Effector memory CD8-positive, alpha-beta T cell (primary cell): ENCODE results near the gene NFAT5.
A peak's percentile ranks its signal among the peaks of the same experiment; 100 is the strongest.
"Not testable (repeated sequence)": the region's sequence is repeated elsewhere in the genome, so short reads cannot be mapped to it uniquely, and the experiment has no call there.

Source experiments
- ATAC-seq: fragments of 150-1000 bp; cut with Tn5 transposase; replicated peaks from 2 replicates; pipeline ENCODE4 v1.10.0; 2021; ENCODE audit warnings: mild to moderate bottlenecking, moderate library complexity
- DNase-seq, 3 experiments: peaks; one replicate each; pipeline ENCODE4 v3.0.0; 2021
- H3K27ac Mint-ChIP-seq, 2 donors: one replicate each; pipeline ENCODE4 v1.8.0; 2022; ENCODE audit warnings: mild to moderate bottlenecking in 2 of 2, mixed read lengths in 2 of 2, moderate library complexity in 2 of 2
- H3K27me3 Mint-ChIP-seq, 2 donors: one replicate each; pipeline ENCODE4 v1.8.0; 2022; ENCODE audit warnings: mixed read lengths in 2 of 2
- H3K36me3 Mint-ChIP-seq: one replicate; pipeline ENCODE4 v1.8.0; 2022; ENCODE audit warnings: mild to moderate bottlenecking, moderate library complexity, mixed read lengths; ENCODE audit not compliant: insufficient read depth
- H3K4me1 Mint-ChIP-seq, 2 donors: one replicate each; pipeline ENCODE4 v1.8.0; 2022; ENCODE audit warnings: low read depth in 2 of 2, mixed read lengths in 2 of 2
- H3K4me3 Mint-ChIP-seq, 2 donors: one replicate each; pipeline ENCODE4 v1.8.0; 2022; ENCODE audit warnings: mild to moderate bottlenecking in 2 of 2, mixed read lengths in 2 of 2, moderate library complexity in 2 of 2
- H3K9me3 Mint-ChIP-seq, 2 donors: one replicate each; pipeline ENCODE4 v1.8.0; 2022; ENCODE audit warnings: mixed read lengths in 2 of 2

Gene NFAT5

DNA sequence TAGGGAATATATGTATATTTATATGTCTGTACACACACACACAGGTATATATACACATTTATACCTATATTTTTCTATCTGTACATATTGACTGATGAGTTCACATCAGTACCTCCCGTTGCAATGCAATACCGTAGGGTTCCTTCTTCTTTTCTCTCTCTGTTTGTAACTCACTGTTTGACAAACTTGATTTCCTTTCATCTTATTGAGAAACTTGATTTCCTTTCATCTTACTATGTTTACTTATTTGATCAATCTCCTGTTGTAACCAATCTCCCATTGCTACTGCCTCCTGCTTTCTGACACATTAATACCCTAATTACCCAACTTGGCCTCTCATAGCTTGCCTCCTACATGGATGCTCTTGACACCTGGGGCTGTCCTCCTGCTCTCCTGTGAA, 49.8 kb downstream of the NFAT5 start:
- no peak for ATAC-seq
- Mint-ChIP-seq H3K27me3 (no peaks in the 10 kb centered on the region), H3K9me3 (no peaks in the 10 kb centered on the region), H3K4me3 (no peak overlapping the region), H3K27ac (peak overlapping the region; percentile 68 to 77), H3K4me1 (peaks cover 27 to 47% of the 10 kb centered on the region in 2 donors), H3K36me3 (peaks cover 11% of the 10 kb centered on the region)
- DNase-seq: no peak

DNA sequence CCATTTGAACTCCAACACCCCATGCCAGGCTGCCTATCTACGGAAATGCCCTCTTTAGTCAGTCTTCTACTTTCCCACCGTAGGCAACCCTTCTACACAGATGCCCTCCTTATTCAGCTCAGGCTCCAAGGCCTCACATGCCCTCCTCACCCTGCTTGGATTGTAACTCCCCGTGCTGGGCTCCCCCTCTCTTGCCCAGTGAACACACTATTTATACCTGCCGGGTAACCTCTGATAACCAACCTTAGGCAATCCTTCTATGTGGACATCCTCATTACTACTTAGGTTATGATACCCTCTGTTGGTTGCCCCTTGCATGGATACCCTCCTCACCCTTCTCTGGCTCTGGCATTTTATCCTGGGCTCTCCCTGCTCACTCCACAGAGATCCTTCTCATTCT, 50.3 kb downstream of the NFAT5 start:
- peak overlapping the region; percentile 3 to 77 for H3K27ac Mint-ChIP-seq
- peaks cover 25 to 46% of the 10 kb centered on the region in 2 donors for H3K4me1 Mint-ChIP-seq
- no peaks in the 10 kb centered on the region for H3K9me3 Mint-ChIP-seq
- no peak for ATAC-seq
- H3K36me3 Mint-ChIP-seq: peaks cover 12% of the 10 kb centered on the region
- no peaks in the 10 kb centered on the region for H3K27me3 Mint-ChIP-seq
- no peak overlapping the region for H3K4me3 Mint-ChIP-seq
- no peak for DNase-seq

DNA sequence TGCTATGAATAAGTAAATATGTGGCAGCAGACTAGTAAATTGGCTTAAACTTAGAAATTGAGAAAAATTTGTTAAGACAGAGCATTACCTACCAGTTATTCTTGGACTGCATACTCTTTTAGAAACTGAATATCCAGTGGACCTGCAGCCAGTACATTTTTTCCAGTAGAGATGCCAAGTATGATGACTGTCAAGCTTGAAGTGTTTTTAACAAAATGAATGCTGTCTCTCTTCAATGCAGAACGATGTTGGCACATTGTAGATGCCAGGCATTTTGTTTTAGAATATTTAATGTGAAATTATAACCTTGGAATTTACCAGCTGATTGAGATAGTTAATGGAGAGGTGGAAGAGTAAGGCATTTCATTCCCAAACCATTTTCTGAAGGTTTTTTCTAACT, 52.5 kb downstream of the NFAT5 start:
- H3K36me3 Mint-ChIP-seq: peaks cover 19% of the 10 kb centered on the region
- H3K4me1 Mint-ChIP-seq: peaks cover 22 to 46% of the 10 kb centered on the region in 2 donors
- H3K4me3 Mint-ChIP-seq: no peak overlapping the region
- DNase-seq (no peak), ATAC-seq (no peak)
- no peak overlapping the region for H3K27ac Mint-ChIP-seq
- no peaks in the 10 kb centered on the region for H3K27me3 Mint-ChIP-seq
- no peaks in the 10 kb centered on the region for H3K9me3 Mint-ChIP-seq

DNA sequence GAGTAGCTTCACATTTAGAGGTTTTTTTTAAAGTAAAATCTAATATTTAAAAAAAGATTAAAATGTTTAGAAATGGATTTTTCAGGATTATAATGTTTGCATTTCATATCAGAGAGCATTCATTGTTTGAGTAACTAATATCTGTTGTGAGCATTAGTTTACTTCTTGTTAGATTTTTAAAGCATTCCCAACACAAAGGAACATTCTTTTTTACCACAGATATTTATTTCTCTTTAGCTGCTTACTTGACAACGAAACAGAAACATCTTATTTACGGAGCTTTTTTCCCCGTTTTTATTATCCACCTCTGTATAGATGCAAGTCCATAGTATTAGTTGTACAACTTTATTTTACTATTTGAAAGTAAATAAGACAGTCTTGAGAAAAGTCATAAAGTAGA, 53.0 kb downstream of the NFAT5 start:
- Mint-ChIP-seq H3K4me1 (peaks cover 18 to 42% of the 10 kb centered on the region in 2 donors), H3K27ac (no peak overlapping the region), H3K36me3 (peaks cover 19% of the 10 kb centered on the region), H3K27me3 (no peaks in the 10 kb centered on the region), H3K9me3 (no peaks in the 10 kb centered on the region), H3K4me3 (no peak overlapping the region)
- DNase-seq: no peak
- no peak for ATAC-seq

DNA sequence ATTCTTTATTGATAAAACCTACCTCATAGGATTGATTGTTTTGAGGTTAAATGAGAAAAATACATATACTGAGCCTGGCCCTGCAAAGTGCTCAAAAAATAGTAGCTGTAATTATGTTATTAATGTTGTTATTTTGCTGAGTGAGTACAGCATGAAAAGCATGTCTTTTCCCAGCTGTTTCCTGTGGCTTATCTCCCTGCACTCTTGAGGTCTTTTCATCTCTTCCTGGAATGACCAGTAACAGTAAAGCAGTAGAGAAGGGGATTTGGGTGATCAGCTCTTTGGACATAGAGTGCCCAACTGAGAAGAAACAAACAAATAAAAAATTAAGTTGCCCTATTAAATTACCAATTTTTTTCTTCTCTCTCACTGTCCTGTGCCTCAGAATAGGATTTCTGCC, 53.7 kb downstream of the NFAT5 start:
- Mint-ChIP-seq H3K36me3 (peaks cover 20% of the 10 kb centered on the region), H3K27me3 (no peaks in the 10 kb centered on the region), H3K27ac (peak overlapping the region in 1 of 2 donors; percentile 65), H3K4me1 (peaks cover 15 to 37% of the 10 kb centered on the region in 2 donors), H3K9me3 (no peaks in the 10 kb centered on the region), H3K4me3 (no peak overlapping the region)
- DNase-seq (no peak), ATAC-seq (no peak)

DNA sequence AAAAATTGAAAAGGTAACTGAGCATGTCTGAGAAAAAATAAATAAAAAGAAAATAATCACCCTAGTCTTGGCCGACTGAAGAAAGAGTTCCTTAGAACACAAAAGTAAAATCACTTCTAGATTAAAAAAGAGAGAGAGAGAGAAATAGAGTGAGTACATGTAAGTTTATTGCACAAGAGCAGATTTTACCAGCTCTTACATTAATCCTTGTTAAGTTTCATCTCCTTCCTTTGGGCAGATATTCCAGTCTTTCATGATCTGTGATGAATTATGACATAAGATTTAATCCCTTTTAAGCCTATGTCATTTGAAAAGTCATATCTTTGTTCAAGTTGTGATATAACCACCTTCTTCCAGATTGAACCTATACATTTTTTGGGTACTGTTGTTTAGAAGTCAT, 54.8 kb downstream of the NFAT5 start:
- Mint-ChIP-seq H3K27me3 (no peaks in the 10 kb centered on the region), H3K27ac (peak overlapping the region in 1 of 2 donors; percentile 24), H3K9me3 (no peaks in the 10 kb centered on the region), H3K36me3 (peaks cover 27% of the 10 kb centered on the region), H3K4me1 (peaks cover 14 to 36% of the 10 kb centered on the region in 2 donors), H3K4me3 (no peak overlapping the region)
- ATAC-seq (no peak), DNase-seq (no peak)

DNA sequence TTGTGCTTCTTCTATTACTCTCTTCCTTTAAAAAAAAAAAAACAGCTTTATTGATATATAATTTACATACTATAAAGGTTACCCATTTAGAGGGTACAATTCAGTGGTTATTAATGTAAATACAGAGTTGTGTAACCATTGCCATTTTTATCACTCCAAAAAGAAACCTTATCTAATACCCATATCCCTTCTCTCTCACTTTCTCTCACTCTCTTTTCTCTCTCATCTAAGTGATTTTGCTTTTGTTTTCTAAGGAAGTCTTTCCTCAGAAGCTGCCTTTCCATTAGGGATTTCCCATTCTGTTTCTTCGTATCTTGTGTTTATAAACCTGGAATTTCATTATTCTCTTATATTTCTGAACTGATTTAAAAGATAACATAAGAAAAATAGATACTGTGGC, 55.5 kb downstream of the NFAT5 start:
- Mint-ChIP-seq H3K36me3 (peaks cover 25% of the 10 kb centered on the region), H3K27me3 (no peaks in the 10 kb centered on the region), H3K27ac (peak overlapping the region in 1 of 2 donors; percentile 29), H3K4me1 (peaks cover 8 to 29% of the 10 kb centered on the region in 2 donors), H3K4me3 (no peak overlapping the region), H3K9me3 (no peaks in the 10 kb centered on the region)
- no peak for ATAC-seq
- no peak for DNase-seq

DNA sequence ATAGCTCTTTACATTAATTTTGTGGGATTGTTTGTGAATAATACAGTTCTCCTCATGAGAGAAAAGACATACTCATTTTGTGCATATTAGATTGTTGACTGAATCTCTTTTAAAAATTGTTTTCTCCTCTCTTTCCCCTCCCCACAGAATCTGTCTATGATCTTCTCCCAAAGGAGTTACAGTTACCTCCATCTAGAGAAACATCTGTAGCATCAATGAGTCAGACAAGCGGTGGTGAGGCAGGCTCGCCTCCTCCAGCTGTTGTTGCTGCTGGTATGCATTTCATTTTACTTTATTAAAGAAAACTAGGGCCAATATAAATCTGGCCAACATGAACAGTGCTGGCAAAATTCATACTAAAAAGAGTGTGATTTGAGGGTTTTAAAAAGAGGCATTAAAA, 60.5 kb downstream of the NFAT5 start:
- peaks cover 3 to 10% of the 10 kb centered on the region in 2 donors for H3K4me1 Mint-ChIP-seq
- peak overlapping the region in 1 of 2 donors; percentile 78 for H3K27ac Mint-ChIP-seq
- no peak overlapping the region for H3K4me3 Mint-ChIP-seq
- H3K27me3 Mint-ChIP-seq: no peaks in the 10 kb centered on the region
- ATAC-seq: no peak
- H3K9me3 Mint-ChIP-seq: no peaks in the 10 kb centered on the region
- DNase-seq: no peak
- H3K36me3 Mint-ChIP-seq: peaks cover 45% of the 10 kb centered on the region

DNA sequence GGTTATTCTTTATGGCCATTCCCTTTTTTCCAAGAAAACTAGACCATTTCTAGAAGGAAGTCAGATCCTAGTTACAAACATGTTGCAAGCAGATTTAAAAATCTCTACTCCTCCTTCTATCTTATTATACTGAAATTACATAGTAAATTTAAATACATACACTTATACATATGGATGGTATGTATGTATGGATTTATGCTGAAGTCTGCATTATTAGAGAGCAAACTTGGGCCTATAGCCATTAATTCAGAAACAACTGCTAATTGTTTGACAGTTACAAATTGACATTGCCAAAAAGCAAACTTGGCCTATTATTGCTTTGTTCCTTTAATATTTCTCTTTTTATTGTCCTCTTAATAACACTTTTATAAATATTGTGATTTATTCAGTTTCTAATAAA, 67.1 kb downstream of the NFAT5 start:
- peaks cover 0 to 2% of the 10 kb centered on the region in 2 donors for H3K9me3 Mint-ChIP-seq
- no peak overlapping the region for H3K27ac Mint-ChIP-seq
- no peak overlapping the region for H3K4me3 Mint-ChIP-seq
- no peak for ATAC-seq
- no peak for DNase-seq
- H3K36me3 Mint-ChIP-seq: peaks cover 46% of the 10 kb centered on the region
- H3K27me3 Mint-ChIP-seq: no peaks in the 10 kb centered on the region
- no peaks in the 10 kb centered on the region for H3K4me1 Mint-ChIP-seq

DNA sequence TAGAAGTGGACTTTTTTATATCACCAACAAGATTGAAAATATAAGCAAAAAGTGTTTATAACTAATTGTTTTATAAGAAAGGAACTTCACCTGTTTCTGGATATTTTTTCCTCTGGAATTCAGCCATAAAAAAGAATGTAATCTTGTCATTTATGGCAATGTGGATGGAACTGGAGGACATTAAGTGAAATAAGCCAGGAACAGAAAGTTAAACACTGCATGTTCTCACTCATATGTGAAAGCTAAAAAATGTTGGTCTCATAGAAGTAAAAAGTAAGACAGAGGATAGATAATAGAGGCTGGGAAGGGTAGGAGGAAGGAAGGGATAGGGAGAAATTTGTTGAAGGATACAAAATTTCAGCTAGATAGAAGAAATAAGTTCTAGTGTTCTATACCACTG, 67.6 kb downstream of the NFAT5 start:
- H3K4me1 Mint-ChIP-seq: no peaks in the 10 kb centered on the region
- no peak overlapping the region for H3K4me3 Mint-ChIP-seq
- H3K27ac Mint-ChIP-seq: no peak overlapping the region
- no peaks in the 10 kb centered on the region for H3K27me3 Mint-ChIP-seq
- no peak for ATAC-seq
- H3K9me3 Mint-ChIP-seq: peaks cover 0 to 2% of the 10 kb centered on the region in 2 donors
- no peak for DNase-seq
- H3K36me3 Mint-ChIP-seq: peaks cover 47% of the 10 kb centered on the region

DNA sequence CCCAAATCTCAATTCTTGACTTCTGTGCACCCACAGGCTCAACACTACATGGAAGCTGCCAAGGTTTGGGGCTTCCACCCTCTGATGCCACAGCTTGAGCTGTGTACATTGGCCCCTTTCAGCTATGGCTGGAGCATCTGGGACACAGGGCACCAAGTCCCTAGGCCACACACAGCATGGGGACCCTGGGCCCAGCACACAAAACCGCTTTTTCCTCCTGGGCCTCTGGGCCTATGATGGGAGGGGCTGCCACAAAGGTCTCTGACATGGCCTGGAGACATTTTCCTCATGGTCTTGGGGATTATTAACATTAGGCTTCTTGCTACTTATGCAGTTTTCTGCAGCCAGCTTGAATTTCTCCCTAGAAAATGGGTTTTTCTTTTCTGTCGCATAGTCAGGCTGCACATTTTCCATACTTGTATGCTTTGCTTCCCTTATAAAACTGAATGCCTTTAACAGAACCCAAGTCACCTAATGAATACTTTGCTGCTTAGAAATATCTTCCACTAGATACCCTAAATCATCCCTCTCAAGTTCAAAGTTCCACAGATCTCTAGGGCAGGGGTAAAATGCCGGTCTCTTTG, 70.9 kb downstream of the NFAT5 start:
- H3K27ac Mint-ChIP-seq, H3K9me3 Mint-ChIP-seq, H3K4me3 Mint-ChIP-seq, DNase-seq, H3K27me3 Mint-ChIP-seq, ATAC-seq, H3K4me1 Mint-ChIP-seq: not testable (repeated sequence)
- peaks cover 26% of the 10 kb centered on the region for H3K36me3 Mint-ChIP-seq

DNA sequence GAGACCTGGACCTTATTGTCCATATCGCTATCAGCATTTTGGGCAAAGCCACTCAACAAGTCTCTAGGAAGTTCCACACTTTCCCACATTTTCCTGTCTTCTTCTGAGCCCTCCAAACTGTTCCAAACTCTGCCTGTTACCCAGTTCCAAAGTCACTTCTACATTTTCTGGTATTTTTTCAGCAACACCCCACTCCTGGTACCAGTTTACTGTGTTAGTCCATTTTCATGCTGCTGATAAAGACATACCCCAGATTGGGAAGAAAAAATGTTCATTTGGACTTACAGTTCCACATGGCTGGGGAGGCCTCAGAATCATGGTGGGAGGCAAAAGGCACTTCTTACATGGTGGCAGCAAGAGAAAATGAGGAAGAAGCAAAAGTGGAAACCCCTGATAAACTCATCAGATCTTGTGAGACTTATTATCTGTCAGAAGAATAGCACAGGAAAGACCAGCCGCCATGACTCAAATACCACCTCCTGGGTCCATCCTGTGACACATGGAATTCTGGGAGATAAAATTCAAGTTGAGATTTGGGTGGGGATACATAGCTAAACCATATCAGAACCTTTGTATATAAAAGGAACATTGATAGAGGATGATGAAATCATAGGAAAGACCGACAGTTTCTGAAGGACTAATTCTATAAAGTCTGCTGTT, 71.6 kb downstream of the NFAT5 start:
- not testable (repeated sequence) for H3K4me1 Mint-ChIP-seq, H3K27me3 Mint-ChIP-seq, H3K4me3 Mint-ChIP-seq, H3K9me3 Mint-ChIP-seq, ATAC-seq, DNase-seq
- peaks cover 29% of the 10 kb centered on the region for H3K36me3 Mint-ChIP-seq
- H3K27ac Mint-ChIP-seq: peak overlapping the region in 1 of 2 donors; percentile 46

DNA sequence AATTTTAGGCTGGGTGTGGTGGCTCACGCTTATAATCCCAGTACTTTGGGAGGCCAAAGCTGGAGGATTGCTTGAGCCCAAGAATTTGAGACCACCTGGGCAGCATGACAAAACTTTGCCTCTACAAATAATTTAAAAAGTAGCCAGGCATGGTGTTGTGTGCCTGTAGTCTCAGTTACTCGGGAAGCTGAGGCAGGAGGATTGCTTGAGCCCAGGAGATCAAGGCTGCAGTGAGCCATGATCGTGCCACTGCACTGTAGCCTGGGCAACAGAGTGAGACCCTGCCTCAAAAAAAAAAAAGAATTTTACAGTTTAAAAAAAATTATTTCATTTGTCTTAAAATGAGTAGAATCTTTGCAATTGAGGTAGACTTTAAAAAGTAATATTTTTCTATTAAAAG, 78.2 kb downstream of the NFAT5 start:
- not testable (repeated sequence) for H3K4me3 Mint-ChIP-seq

DNA sequence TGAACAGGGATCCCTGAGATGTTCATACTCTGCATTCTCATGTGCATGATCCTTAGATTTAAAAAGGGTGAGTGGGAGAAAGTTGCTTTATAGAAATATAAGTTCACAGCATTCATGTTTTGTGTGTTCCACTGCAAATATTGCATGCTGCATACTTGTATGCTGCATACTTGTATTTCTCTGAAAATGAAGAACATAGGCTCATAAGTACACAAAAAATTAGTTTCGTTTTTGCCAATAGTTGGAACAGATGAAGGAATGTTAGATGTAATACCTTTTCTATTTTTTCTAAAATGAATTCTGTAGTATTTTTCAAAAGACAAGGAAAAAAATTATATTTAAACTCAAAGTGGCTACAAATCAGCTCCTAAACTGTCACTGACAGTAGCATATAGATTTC, 79.0 kb downstream of the NFAT5 start:
- Mint-ChIP-seq H3K36me3 (peaks cover 27% of the 10 kb centered on the region), H3K27ac (no peak overlapping the region), H3K4me3 (no peak overlapping the region), H3K27me3 (no peaks in the 10 kb centered on the region), H3K4me1 (peaks cover 3 to 4% of the 10 kb centered on the region in 2 donors), H3K9me3 (no peaks in the 10 kb centered on the region)
- no peak for ATAC-seq
- DNase-seq: no peak

More for the DNA sequence above, 78.2 kb downstream of the NFAT5 start:
- not testable (repeated sequence) for H3K4me1 Mint-ChIP-seq, H3K27ac Mint-ChIP-seq, DNase-seq, ATAC-seq, H3K9me3 Mint-ChIP-seq, H3K27me3 Mint-ChIP-seq
- peaks cover 24% of the 10 kb centered on the region for H3K36me3 Mint-ChIP-seq
